GM23338 (cell line): Measurements from ENCODE around the gene ZFP92. TPM values are rescaled to one million over a fixed set of nuclear protein-coding genes. Genes with fewer than 3 reads are reported as not detected.

ENCODE experiments used
- ATAC-seq: fragments of 200-7000 bp; cut with Tn5 transposase; 3 replicates; pipeline ENCODE4 v1.9.1; 2020
- DNase-seq: peaks from one replicate; pipeline ENCODE4 v3.0.0-alpha.2; 2015; ENCODE audit warnings: low spot score
- H2AFZ ChIP-seq: fragments of 200-600 bp; sonication (generic); 2 replicates; pipeline ENCODE4 v1.8.0; 2016; ENCODE audit warnings: antibody characterized with exemption, mild to moderate bottlenecking, moderate library complexity
- H3F3A ChIP-seq: fragments of 200-600 bp; sonication (generic); replicated peaks from 2 replicates; pipeline ENCODE4 v1.8.0; 2017; ENCODE audit warnings: antibody characterized with exemption, mixed run types, low read depth
- H3K27ac ChIP-seq: fragments of 200-600 bp; sonication (generic); 2 replicates; pipeline ENCODE4 v1.6.1; 2016; ENCODE audit warnings: low read depth
- H3K27me3 ChIP-seq: fragments of 200-600 bp; sonication (generic); 2 replicates; pipeline ENCODE4 v1.8.0; 2016; ENCODE audit warnings: mild to moderate bottlenecking, mixed run types, moderate library complexity; ENCODE audit not compliant: insufficient read depth
- H3K36me3 ChIP-seq: fragments of 200-600 bp; sonication (generic); 2 replicates; pipeline ENCODE4 v1.8.0; 2016; ENCODE audit warnings: mild to moderate bottlenecking; ENCODE audit not compliant: insufficient read depth
- H3K4me1 ChIP-seq: fragments of 200-600 bp; sonication (generic); 2 replicates; pipeline ENCODE4 v1.8.0; 2016; ENCODE audit warnings: mild to moderate bottlenecking, moderate library complexity; ENCODE audit not compliant: insufficient read depth
- H3K4me2 ChIP-seq: fragments of 200-600 bp; sonication (generic); 2 replicates; pipeline ENCODE4 v1.7.1; 2017; ENCODE audit warnings: mixed run types
- H3K4me3 ChIP-seq: fragments of 200-600 bp; sonication (generic); 2 replicates; pipeline ENCODE4 v1.6.1; 2016; ENCODE audit warnings: mixed run types
- H3K79me2 ChIP-seq: fragments of 200-600 bp; sonication (generic); replicated peaks from 2 replicates; pipeline ENCODE4 v1.8.0; 2017; ENCODE audit warnings: mild to moderate bottlenecking; ENCODE audit not compliant: insufficient read depth
- H3K9me2 ChIP-seq: fragments of 200-600 bp; sonication (generic); 2 replicates; pipeline ENCODE4 v1.8.0; 2017; ENCODE audit not compliant: insufficient read depth
- H4K20me1 ChIP-seq: fragments of 200-600 bp; sonication (generic); replicated peaks from 2 replicates; pipeline ENCODE4 v1.8.0; 2017; ENCODE audit warnings: mild to moderate bottlenecking; ENCODE audit not compliant: insufficient read depth
- H3K27ac Mint-ChIP-seq: 2 replicates; pipeline ENCODE4 v1.8.0; 2020; ENCODE audit warnings: inconsistent platforms, mild to moderate bottlenecking, moderate library complexity, mixed read lengths
- H3K27me3 Mint-ChIP-seq: 3 replicates; pipeline ENCODE4 v1.8.0; 2022; ENCODE audit warnings: low read depth, mild to moderate bottlenecking, moderate library complexity, mixed read lengths, inconsistent platforms; ENCODE audit not compliant: insufficient read depth, poor library complexity
- H3K36me3 Mint-ChIP-seq: 3 replicates; pipeline ENCODE4 v1.8.0; 2021; ENCODE audit warnings: low read depth, mild to moderate bottlenecking, inconsistent platforms, moderate library complexity, mixed read lengths
- H3K4me1 Mint-ChIP-seq: 3 replicates; pipeline ENCODE4 v1.8.0; 2020; ENCODE audit warnings: mild to moderate bottlenecking, inconsistent platforms, mixed read lengths
- H3K4me3 Mint-ChIP-seq: 3 replicates; pipeline ENCODE4 v1.8.0; 2021; ENCODE audit warnings: moderate library complexity, mild to moderate bottlenecking, inconsistent platforms, mixed read lengths
- H3K9me3 Mint-ChIP-seq: 3 replicates; pipeline ENCODE4 v1.8.0; 2020; ENCODE audit warnings: moderate library complexity, mild to moderate bottlenecking, inconsistent platforms, mixed read lengths
- EZH2 ChIP-seq: fragments of 200-600 bp; sonication (generic); IDR thresholded peaks from one replicate; pipeline ENCODE4 v1.8.0; 2017; ENCODE audit warnings: antibody characterized with exemption, mild to moderate bottlenecking, low read depth; ENCODE audit not compliant: unreplicated experiment
- EZH2phosphoT487 ChIP-seq: fragments of 200-600 bp; sonication (generic); IDR thresholded peaks from one replicate; pipeline ENCODE4 v1.8.1; 2018; ENCODE audit warnings: antibody characterized with exemption; ENCODE audit not compliant: unreplicated experiment
- JUNB ChIP-seq: IDR thresholded peaks from one replicate; pipeline ENCODE4 v1.6.1; 2016; ENCODE audit warnings: antibody characterized with exemption; ENCODE audit not compliant: unreplicated experiment
- NANOG ChIP-seq: IDR thresholded peaks from 2 replicates; pipeline ENCODE4 v1.6.1; 2016; ENCODE audit warnings: antibody characterized with exemption, borderline replicate concordance
- POLR2AphosphoS5 ChIP-seq: IDR thresholded peaks from 2 replicates; pipeline ENCODE4 v1.6.1; 2016; ENCODE audit warnings: antibody characterized with exemption, low read depth
- STAT1 ChIP-seq: IDR thresholded peaks from one replicate; pipeline ENCODE4 v1.6.1; 2016; ENCODE audit warnings: antibody characterized with exemption; ENCODE audit not compliant: unreplicated experiment
- polyA plus RNA-seq: library from polyadenylated mRNA; unstranded; fragments of >200 nt; fragmentation: Nextera tagmentation; extraction: Ambion mirVana; gene quantifications from 2 replicates; pipeline ENCODE4 v1.2.1, GENCODE V29; 2016
- total RNA-seq: library from RNA; depleted of rRNA; stranded (reverse); fragments of >200 nt; shearing (Covaris generic); gene quantifications from 2 replicates; pipeline ENCODE4 v1.2.3, GENCODE V29; 2014
- TF ChIP-seq, protein P1 (sequence below): fragments of 250-450 bp; sonication (Bioruptor Pico); IDR thresholded peaks from 2 replicates; pipeline ENCODE4 v1.5.0; 2020; ENCODE audit warnings: mild to moderate bottlenecking, moderate library complexity
- TF ChIP-seq, protein P2 (sequence below): IDR thresholded peaks from 2 replicates; pipeline ENCODE4 v1.6.1; 2016; ENCODE audit warnings: antibody characterized with exemption

ZFP92 gene
- total and polyA plus RNA-seq, 2 experiments from 2014 or later: 0.05 to 0.52 TPM

DNA sequence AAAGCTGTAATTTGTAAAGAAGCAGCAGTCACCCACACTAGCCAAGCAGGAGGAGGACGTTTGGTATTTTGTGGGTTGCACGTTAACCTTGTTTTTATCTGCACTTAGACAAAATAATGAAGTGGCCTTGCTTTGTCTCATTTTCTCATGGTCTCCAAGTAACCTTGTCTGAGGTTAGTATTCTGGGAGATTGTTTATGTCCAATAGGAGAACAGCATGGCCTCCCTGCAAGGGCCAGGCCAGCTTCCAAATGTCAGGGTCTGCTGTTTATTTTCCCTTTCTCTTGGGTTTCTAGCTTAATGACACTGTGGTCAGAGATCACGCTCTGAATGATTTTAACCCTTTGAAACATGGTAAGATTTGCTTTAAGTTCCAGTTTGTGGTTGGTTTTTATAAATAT lies 40.0 kb upstream of the ZFP92 start:
- Histone ChIP-seq H4K20me1 (no peaks in the 10 kb centered on the region), H3K79me2 (no peaks in the 10 kb centered on the region), H3F3A (no peaks in the 10 kb centered on the region), H2AFZ (no peak overlapping the region), H3K4me1 (no peaks in the 10 kb centered on the region), H3K4me3 (no peak overlapping the region), H3K27ac (no peak overlapping the region), H3K9me2 (no peaks in the 10 kb centered on the region), H3K4me2 (no peak overlapping the region), H3K27me3 (no peaks in the 10 kb centered on the region), H3K36me3 (no peaks in the 10 kb centered on the region)
- DNase-seq (no peak), ATAC-seq (no peak)
- H3K27me3 Mint-ChIP-seq: no peaks in the 10 kb centered on the region
- H3K27ac Mint-ChIP-seq: no peak overlapping the region
- no peaks in the 10 kb centered on the region for H3K36me3 Mint-ChIP-seq
- H3K9me3 Mint-ChIP-seq: no peaks in the 10 kb centered on the region
- no peaks in the 10 kb centered on the region; the same call in 2 of the 3 replicates for H3K4me1 Mint-ChIP-seq
- TF ChIP-seq NANOG: no peak
- TF ChIP-seq JUNB: no peak
- TF ChIP-seq, protein P1, sequence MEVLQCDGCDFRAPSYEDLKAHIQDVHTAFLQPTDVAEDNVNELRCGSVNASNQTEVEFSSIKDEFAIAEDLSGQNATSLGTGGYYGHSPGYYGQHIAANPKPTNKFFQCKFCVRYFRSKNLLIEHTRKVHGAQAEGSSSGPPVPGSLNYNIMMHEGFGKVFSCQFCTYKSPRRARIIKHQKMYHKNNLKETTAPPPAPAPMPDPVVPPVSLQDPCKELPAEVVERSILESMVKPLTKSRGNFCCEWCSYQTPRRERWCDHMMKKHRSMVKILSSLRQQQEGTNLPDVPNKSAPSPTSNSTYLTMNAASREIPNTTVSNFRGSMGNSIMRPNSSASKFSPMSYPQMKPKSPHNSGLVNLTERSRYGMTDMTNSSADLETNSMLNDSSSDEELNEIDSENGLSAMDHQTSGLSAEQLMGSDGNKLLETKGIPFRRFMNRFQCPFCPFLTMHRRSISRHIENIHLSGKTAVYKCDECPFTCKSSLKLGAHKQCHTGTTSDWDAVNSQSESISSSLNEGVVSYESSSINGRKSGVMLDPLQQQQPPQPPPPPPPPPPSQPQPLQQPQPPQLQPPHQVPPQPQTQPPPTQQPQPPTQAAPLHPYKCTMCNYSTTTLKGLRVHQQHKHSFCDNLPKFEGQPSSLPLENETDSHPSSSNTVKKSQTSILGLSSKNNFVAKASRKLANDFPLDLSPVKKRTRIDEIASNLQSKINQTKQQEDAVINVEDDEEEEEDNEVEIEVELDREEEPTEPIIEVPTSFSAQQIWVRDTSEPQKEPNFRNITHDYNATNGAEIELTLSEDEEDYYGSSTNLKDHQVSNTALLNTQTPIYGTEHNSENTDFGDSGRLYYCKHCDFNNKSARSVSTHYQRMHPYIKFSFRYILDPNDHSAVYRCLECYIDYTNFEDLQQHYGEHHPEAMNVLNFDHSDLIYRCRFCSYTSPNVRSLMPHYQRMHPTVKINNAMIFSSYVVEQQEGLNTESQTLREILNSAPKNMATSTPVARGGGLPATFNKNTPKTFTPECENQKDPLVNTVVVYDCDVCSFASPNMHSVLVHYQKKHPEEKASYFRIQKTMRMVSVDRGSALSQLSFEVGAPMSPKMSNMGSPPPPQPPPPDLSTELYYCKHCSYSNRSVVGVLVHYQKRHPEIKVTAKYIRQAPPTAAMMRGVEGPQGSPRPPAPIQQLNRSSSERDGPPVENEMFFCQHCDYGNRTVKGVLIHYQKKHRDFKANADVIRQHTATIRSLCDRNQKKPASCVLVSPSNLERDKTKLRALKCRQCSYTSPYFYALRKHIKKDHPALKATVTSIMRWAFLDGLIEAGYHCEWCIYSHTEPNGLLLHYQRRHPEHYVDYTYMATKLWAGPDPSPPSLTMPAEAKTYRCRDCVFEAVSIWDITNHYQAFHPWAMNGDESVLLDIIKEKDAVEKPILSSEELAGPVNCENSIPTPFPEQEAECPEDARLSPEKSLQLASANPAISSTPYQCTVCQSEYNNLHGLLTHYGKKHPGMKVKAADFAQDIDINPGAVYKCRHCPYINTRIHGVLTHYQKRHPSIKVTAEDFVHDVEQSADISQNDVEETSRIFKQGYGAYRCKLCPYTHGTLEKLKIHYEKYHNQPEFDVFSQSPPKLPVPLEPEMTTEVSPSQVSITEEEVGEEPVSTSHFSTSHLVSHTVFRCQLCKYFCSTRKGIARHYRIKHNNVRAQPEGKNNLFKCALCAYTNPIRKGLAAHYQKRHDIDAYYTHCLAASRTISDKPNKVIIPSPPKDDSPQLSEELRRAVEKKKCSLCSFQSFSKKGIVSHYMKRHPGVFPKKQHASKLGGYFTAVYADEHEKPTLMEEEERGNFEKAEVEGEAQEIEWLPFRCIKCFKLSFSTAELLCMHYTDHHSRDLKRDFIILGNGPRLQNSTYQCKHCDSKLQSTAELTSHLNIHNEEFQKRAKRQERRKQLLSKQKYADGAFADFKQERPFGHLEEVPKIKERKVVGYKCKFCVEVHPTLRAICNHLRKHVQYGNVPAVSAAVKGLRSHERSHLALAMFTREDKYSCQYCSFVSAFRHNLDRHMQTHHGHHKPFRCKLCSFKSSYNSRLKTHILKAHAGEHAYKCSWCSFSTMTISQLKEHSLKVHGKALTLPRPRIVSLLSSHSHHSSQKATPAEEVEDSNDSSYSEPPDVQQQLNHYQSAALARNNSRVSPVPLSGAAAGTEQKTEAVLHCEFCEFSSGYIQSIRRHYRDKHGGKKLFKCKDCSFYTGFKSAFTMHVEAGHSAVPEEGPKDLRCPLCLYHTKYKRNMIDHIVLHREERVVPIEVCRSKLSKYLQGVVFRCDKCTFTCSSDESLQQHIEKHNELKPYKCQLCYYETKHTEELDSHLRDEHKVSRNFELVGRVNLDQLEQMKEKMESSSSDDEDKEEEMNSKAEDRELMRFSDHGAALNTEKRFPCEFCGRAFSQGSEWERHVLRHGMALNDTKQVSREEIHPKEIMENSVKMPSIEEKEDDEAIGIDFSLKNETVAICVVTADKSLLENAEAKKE (CRISPR knock-in tag): no peak
- no peak for TF ChIP-seq STAT1
- TF ChIP-seq POLR2AphosphoS5: no peak
- TF ChIP-seq, protein P2, sequence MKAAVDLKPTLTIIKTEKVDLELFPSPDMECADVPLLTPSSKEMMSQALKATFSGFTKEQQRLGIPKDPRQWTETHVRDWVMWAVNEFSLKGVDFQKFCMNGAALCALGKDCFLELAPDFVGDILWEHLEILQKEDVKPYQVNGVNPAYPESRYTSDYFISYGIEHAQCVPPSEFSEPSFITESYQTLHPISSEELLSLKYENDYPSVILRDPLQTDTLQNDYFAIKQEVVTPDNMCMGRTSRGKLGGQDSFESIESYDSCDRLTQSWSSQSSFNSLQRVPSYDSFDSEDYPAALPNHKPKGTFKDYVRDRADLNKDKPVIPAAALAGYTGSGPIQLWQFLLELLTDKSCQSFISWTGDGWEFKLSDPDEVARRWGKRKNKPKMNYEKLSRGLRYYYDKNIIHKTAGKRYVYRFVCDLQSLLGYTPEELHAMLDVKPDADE: no peak
- no peak for TF ChIP-seq EZH2
- no peak for TF ChIP-seq EZH2phosphoT487
- H3K4me3 Mint-ChIP-seq: no peak overlapping the region
